Measurements from ENCODE around the gene TEX101.

DNA sequence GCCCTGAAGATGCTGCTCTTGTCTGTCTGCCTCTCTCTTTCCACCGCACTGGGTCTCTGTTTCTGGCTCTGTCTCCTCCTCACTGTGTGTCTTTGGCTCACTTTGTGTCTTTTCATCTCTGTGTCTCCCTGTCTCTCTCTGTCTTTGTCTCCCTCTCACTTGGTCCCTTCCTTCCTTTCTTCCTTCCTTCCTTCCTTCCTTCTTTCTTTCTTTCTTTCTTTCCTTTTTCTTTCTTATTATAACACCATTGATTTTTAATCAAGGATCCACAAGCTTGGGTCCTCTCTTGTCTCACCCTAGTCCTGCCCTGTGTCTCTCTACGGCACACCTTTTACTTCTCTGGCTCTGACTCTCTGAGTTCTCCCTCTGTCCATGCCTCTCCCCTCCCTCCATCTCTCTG lies 46.9 kb upstream of the TEX101 start:
- TF ChIP-seq, protein P1, sequence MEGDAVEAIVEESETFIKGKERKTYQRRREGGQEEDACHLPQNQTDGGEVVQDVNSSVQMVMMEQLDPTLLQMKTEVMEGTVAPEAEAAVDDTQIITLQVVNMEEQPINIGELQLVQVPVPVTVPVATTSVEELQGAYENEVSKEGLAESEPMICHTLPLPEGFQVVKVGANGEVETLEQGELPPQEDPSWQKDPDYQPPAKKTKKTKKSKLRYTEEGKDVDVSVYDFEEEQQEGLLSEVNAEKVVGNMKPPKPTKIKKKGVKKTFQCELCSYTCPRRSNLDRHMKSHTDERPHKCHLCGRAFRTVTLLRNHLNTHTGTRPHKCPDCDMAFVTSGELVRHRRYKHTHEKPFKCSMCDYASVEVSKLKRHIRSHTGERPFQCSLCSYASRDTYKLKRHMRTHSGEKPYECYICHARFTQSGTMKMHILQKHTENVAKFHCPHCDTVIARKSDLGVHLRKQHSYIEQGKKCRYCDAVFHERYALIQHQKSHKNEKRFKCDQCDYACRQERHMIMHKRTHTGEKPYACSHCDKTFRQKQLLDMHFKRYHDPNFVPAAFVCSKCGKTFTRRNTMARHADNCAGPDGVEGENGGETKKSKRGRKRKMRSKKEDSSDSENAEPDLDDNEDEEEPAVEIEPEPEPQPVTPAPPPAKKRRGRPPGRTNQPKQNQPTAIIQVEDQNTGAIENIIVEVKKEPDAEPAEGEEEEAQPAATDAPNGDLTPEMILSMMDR (IDR thresholded peaks at IDR 0.05) = no peak
- no peak for TF ChIP-seq POLR2A (IDR thresholded peaks at IDR 0.05)
- no peak for TF ChIP-seq EP300 (IDR thresholded peaks at IDR 0.05; ENCODE audit: low read depth)
- TF ChIP-seq POLR2AphosphoS5 (IDR thresholded peaks at IDR 0.05) = no peak
